Measurements from ENCODE around the gene NEURL1. TPM values are rescaled to one million over a fixed set of nuclear protein-coding genes. Genes with fewer than 3 reads are reported as not detected.

The NEURL1 gene
- total and polyA plus RNA-seq, 10 of the 15 experiments (the other 5 are each of a cell fraction or from before 2014, with no cell fraction given): 0.02 to 0.05 (median 0.05) TPM; not detected in 6

DNA sequence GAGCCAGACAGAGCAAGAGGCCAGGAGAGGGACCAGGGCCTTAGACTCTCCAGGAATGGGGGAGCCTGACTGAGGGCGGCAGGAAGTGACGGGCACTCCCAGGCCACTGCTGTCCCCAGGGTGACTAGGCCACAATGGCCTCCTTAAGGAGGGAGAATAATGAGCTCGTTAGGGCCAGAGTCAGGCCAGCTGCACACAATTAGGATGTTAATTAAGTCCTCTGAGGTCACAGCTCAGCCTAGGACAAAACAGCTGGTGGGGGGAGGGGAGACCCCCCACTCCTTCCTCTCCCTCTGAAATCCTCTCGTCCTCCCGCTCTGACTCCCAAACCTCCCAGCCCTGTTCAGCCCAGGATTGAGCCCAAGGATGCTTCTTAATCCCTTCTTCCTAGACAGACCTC is 143.0 kb downstream of the NEURL1 start:
- Histone ChIP-seq H3K4me1 (ENCODE audit: control insufficient read depth, insufficient read depth, low read length) (peaks cover 8% of the 10 kb centered on the region), H3K9ac (ENCODE audit: control insufficient read depth, insufficient read depth, low read length) (no peak overlapping the region), H3K4me2 (ENCODE audit: control insufficient read depth, insufficient read depth) (no peak overlapping the region), H3K27ac (ENCODE audit: control insufficient read depth, insufficient read depth) (no peak overlapping the region), H3K36me3 (ENCODE audit: control insufficient read depth in 2 of 2, insufficient read depth in 2 of 2, low read length in 1 of 2) (peaks cover 5 to 11% of the 10 kb centered on the region in 2 experiments), H3K9me3 (replicated peaks; ENCODE audit: control insufficient read depth, insufficient read depth, low read length) (no peaks in the 10 kb centered on the region), H3K27me3 (replicated peaks in 1 of 2; ENCODE audit: control insufficient read depth in 2 of 2, insufficient read depth in 2 of 2, low read length in 1 of 2) (no peaks in the 10 kb centered on the region), H3K79me2 (ENCODE audit: control insufficient read depth, insufficient read depth, low read length) (no peaks in the 10 kb centered on the region; the same call in 1 of the 2 replicates), H3K4me3 (no peak overlapping the region), H4K20me1 (ENCODE audit: control insufficient read depth, insufficient read depth) (no peaks in the 10 kb centered on the region), H2AFZ (ENCODE audit: control insufficient read depth, low read depth, low read length) (no peak overlapping the region)
- intact Hi-C loops (cut with micrococcal nuclease; ENCODE audit: unreplicated experiment) (no loop called here), in situ Hi-C loops (cut with MboI) (no loop called here)
- no TSS peak for BruUV-seq (replicated peaks)
- RAD21 ChIA-PET (ENCODE audit: unreplicated experiment): interaction anchor here (1.5 kb wide), 1 partner anchor 50 kb away, joined by 4 read pairs; no protein-coding TSS in a partner anchor
- no peak for ATAC-seq
- SMC1A ChIA-PET (ENCODE audit: uncharacterized antibody, unreplicated experiment): no interaction called here
- CTCF ChIA-PET: interaction anchor here (1.9 kb wide), 1 partner anchor 49 kb away, joined by 7 read pairs; no protein-coding TSS in a partner anchor
- 71% methylated on average over 5 of the region's 5 CpGs for WGBS (ENCODE audit: insufficient coverage, insufficient replicate concordance, low lambda C conversion rate, missing lambda C conversion rate)
- no peak for FAIRE-seq
- DNase-seq (ENCODE audit: low read depth, low spot score): no peak
- peak; percentile 28; the same call in 1 of the 2 replicates for TF ChIP-seq BCL11A (IDR thresholded peaks at IDR 0.05; ENCODE audit: low read depth, low read length)
- TF ChIP-seq MTA2 (IDR thresholded peaks at IDR 0.05; ENCODE audit: low read depth): peak; percentile 44; the same call in 1 of the 2 replicates
- TF ChIP-seq, protein P1, sequence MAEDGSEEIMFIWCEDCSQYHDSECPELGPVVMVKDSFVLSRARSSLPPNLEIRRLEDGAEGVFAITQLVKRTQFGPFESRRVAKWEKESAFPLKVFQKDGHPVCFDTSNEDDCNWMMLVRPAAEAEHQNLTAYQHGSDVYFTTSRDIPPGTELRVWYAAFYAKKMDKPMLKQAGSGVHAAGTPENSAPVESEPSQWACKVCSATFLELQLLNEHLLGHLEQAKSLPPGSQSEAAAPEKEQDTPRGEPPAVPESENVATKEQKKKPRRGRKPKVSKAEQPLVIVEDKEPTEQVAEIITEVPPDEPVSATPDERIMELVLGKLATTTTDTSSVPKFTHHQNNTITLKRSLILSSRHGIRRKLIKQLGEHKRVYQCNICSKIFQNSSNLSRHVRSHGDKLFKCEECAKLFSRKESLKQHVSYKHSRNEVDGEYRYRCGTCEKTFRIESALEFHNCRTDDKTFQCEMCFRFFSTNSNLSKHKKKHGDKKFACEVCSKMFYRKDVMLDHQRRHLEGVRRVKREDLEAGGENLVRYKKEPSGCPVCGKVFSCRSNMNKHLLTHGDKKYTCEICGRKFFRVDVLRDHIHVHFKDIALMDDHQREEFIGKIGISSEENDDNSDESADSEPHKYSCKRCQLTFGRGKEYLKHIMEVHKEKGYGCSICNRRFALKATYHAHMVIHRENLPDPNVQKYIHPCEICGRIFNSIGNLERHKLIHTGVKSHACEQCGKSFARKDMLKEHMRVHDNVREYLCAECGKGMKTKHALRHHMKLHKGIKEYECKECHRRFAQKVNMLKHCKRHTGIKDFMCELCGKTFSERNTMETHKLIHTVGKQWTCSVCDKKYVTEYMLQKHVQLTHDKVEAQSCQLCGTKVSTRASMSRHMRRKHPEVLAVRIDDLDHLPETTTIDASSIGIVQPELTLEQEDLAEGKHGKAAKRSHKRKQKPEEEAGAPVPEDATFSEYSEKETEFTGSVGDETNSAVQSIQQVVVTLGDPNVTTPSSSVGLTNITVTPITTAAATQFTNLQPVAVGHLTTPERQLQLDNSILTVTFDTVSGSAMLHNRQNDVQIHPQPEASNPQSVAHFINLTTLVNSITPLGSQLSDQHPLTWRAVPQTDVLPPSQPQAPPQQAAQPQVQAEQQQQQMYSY (CRISPR knock-in tag; IDR thresholded peaks at IDR 0.05): no peak
- POLR2A ChIA-PET: interaction anchor here (0.7 kb wide), 1 partner anchor 16 kb away, joined by 8 read pairs; no protein-coding TSS in a partner anchor

Data from GM12878 (cell line).